ENCODE measurements around the gene ALOX15B. TPM values are rescaled to one million over a fixed set of nuclear protein-coding genes. Genes with fewer than 3 reads are reported as not detected.
"Not testable (repeated sequence)": the region's sequence is repeated elsewhere in the genome, so short reads cannot be mapped to it uniquely, and the experiment has no call there.

The ALOX15B gene
- total and polyA plus RNA-seq, 3 experiments from 2014 or later = not detected

DNA sequence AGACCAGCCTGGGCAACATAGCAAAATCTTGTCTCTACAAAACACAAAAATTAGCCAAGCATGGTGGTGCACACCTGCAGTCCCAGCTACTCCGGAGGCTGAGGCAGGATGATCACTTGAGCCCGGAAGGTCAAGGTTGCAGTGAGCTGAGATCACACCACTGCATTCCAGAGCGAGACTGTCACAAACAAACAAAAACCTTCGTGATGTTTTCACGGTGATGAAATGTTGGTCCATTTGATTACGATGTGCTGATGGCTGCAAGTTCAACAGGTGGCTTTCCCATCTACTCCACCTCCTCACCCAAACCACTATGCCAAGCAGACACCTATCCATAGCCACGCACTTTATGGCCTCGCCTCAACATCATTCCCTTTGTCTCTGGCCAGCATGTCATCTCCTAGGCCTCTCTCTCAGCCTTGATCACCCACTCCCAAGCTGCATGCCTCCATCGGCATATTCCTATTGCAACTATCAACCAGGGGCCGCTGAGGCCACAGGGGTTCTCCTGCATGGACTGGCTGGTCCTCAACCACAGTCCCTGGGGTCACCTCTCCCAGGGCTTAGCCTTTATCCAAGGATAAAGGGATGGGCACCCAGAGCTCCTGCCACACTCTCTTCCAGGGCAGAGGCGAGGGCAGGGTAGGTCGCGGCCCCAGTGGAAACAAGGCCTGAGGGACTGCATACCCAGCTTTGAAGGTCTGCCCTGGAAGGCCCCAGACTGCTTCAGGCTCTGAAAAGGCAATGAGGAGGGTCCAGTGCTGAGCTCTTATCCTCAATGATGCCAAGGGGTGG lies 17.1 kb upstream of the ALOX15B start:
- H3K4me3 Mint-ChIP-seq = peak overlapping the region in 1 of 7 donors; percentile 45
- DNase-seq = no peak
- H3K27me3 Mint-ChIP-seq = peaks cover 6 to 43% of the 10 kb centered on the region in 2 donors
- H3K9me3 Mint-ChIP-seq = no peaks in the 10 kb centered on the region
- Histone ChIP-seq H3K9me3 (ENCODE audit: low read length) (no peaks in the 10 kb centered on the region), H3K27ac (ENCODE audit: low read depth, low read length) (no peak overlapping the region), H3K27me3 (ENCODE audit: insufficient read depth, low read length, poor library complexity, severe bottlenecking) (peaks cover 8% of the 10 kb centered on the region), H3K36me3 (ENCODE audit: insufficient read depth, low read length) (no peaks in the 10 kb centered on the region), H3K4me3 (ENCODE audit: low read length) (no peak overlapping the region), H3K4me1 (ENCODE audit: insufficient read depth, low read length) (no peaks in the 10 kb centered on the region)
- peaks cover 2 to 3% (median 3%) of the 10 kb centered on the region in 3 donors for H3K4me1 Mint-ChIP-seq
- peaks cover 0 to 2% (median 0%) of the 10 kb centered on the region in 3 donors for H3K36me3 Mint-ChIP-seq
- ChIA-PET CTCF (interaction anchor here (2.1 kb wide), 1 partner anchor 12 kb away, joined by 5 read pairs; no protein-coding TSS in a partner anchor), POLR2A (no interaction called here)
- H3K27ac Mint-ChIP-seq = no peak overlapping the region

DNA sequence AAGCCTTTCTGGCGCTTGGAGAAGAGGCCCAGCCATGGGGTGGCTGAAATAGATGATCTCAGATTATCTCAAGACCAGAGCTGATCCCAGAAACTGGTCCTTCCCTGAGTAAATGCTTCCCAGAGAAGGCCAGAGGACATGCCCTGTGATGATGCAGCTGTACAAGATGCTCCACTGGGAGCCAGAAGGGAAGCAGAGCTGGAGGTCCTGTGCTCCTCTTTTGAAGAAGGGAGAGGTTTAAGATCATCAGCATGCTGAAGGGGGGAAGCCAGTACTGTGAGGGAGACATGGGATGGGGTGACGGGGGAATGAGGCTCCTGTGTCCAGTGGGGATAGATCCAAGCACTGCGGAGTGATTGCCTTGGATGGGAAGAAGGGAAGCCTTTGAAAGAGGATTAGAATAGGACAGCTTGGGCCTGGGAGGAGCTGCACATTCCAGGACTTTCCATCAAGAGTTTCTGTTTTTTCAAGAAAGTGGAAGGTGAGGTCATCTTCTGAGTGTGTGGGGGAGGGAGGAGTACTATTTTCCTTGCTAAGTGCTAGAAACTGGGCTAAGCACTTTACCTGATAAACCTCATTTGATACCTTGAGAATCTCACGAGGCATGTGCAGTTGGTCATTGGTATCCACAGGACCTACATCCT lies 16.4 kb upstream of the ALOX15B start:
- POLR2A ChIA-PET = no interaction called here
- H3K9me3 Mint-ChIP-seq = no peaks in the 10 kb centered on the region
- CTCF ChIA-PET = interaction anchor here (2.1 kb wide), 1 partner anchor 12 kb away, joined by 5 read pairs; no protein-coding TSS in a partner anchor
- no peaks in the 10 kb centered on the region for H3K4me1 ChIP-seq (ENCODE audit: insufficient read depth, low read length)
- no peak for DNase-seq
- no peak overlapping the region for H3K27ac Mint-ChIP-seq
- no peaks in the 10 kb centered on the region for H3K36me3 ChIP-seq (ENCODE audit: insufficient read depth, low read length)
- H3K4me1 Mint-ChIP-seq = no peaks in the 10 kb centered on the region
- H3K4me3 Mint-ChIP-seq = no peak overlapping the region
- H3K9me3 ChIP-seq (ENCODE audit: low read length) = no peaks in the 10 kb centered on the region
- H3K27ac ChIP-seq (ENCODE audit: low read depth, low read length) = no peak overlapping the region
- H3K27me3 ChIP-seq (ENCODE audit: insufficient read depth, low read length, poor library complexity, severe bottlenecking) = peaks cover 1% of the 10 kb centered on the region
- peaks cover 12 to 47% of the 10 kb centered on the region in 2 donors for H3K27me3 Mint-ChIP-seq
- H3K4me3 ChIP-seq (ENCODE audit: low read length) = no peak overlapping the region
- H3K36me3 Mint-ChIP-seq = peaks cover 0 to 2% (median 0%) of the 10 kb centered on the region in 3 donors

DNA sequence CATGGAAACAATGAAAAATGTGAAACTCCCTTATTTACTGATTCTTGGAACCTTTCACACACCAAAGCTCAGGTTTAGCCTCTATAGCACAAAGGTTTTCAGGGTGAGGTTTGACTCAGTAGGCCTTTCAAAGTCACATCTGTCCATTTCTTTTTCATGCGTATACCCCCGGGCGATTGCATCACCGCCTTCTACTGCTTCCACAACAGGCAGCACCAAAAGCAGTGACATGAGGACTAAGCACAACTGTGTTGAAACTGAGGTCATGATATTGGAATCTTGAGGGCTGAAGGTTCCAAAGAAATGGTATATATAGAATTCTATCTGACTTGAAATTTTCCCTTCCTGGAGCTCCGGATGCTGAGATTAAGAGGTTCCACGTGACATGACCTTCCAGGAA lies 14.7 kb upstream of the ALOX15B start:
- H3K36me3 ChIP-seq (ENCODE audit: insufficient read depth, low read length); H3K27ac Mint-ChIP-seq; H3K27me3 ChIP-seq (ENCODE audit: insufficient read depth, low read length, poor library complexity, severe bottlenecking); H3K4me1 Mint-ChIP-seq; CTCF ChIA-PET; DNase-seq; H3K9me3 ChIP-seq (ENCODE audit: low read length); POLR2A ChIA-PET; H3K9me3 Mint-ChIP-seq; H3K36me3 Mint-ChIP-seq; H3K4me1 ChIP-seq (ENCODE audit: insufficient read depth, low read length); H3K4me3 ChIP-seq (ENCODE audit: low read length); H3K27ac ChIP-seq (ENCODE audit: low read depth, low read length); H3K4me3 Mint-ChIP-seq: not testable (repeated sequence)
- H3K27me3 Mint-ChIP-seq = peaks cover 20 to 54% of the 10 kb centered on the region in 2 donors

DNA sequence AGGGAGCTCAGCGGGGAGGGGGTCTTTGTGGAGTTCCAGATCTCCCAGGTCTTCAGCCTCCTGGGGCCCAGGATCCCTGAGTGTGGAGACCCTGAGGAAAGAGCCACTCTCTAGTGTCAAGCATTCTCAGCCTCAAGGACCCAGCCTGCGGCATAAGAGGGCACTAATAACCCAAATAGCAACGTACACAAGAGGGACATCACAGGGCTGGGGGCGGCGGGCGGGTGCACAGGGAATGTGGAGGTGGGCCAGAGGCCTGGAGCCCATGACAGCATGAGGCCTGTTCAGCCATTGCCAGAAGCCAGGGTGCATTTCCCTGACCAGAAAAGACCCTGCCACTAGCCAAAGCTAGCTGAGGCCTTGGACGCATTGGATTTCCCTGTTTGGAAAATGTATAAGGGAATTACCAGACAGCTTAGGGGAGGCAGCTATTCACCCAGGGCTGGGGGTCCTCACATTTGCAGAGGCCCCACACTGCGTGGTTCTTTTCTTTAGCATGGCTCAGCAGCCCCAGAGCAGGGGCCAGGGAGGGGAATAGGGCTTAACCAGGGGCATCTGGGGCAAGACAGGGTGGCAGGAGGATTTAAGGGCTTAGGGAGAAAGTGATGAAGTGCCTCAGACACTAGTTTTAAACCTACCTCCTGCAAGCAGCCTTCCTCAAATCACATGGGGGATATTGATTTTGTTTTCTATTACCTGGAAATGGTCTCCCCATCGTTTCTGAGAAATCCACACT lies 13.5 kb upstream of the ALOX15B start:
- Mint-ChIP-seq H3K9me3 (no peaks in the 10 kb centered on the region), H3K36me3 (peaks cover 0 to 4% (median 2%) of the 10 kb centered on the region in 3 donors), H3K27me3 (peaks cover 16 to 53% of the 10 kb centered on the region in 2 donors), H3K27ac (peak overlapping the region in 1 of 8 donors; percentile 34), H3K4me3 (no peak overlapping the region), H3K4me1 (no peaks in the 10 kb centered on the region)
- no peak overlapping the region for H3K27ac ChIP-seq (ENCODE audit: low read depth, low read length)
- POLR2A ChIA-PET = no interaction called here
- H3K36me3 ChIP-seq (ENCODE audit: insufficient read depth, low read length) = no peaks in the 10 kb centered on the region
- no peaks in the 10 kb centered on the region for H3K9me3 ChIP-seq (ENCODE audit: low read length)
- no peak overlapping the region for H3K4me3 ChIP-seq (ENCODE audit: low read length)
- CTCF ChIA-PET = no interaction called here
- H3K27me3 ChIP-seq (ENCODE audit: insufficient read depth, low read length, poor library complexity, severe bottlenecking) = no peaks in the 10 kb centered on the region
- DNase-seq = no peak
- H3K4me1 ChIP-seq (ENCODE audit: insufficient read depth, low read length) = no peaks in the 10 kb centered on the region

DNA sequence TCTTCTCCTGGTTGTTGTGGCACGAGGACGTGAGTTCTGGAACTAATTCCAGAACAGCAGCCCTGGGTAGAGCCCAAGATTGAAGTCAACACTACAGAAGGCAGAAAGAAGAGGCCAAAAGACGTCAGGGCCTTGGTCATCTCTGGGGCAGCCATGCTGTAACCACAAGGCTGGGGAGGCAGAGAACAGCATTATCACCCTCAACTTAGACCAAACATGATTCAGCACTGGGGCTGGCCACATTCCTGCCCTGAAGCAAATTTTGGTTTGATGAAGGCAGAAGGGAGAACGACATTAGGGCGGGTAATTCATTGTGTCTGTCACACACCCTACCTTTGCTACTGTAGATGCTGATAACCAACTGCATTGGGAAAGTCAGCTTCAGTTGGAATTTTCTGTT lies 9.7 kb upstream of the ALOX15B start:
- H3K4me3 ChIP-seq (ENCODE audit: low read length) = no peak overlapping the region
- H3K4me1 ChIP-seq (ENCODE audit: insufficient read depth, low read length) = no peaks in the 10 kb centered on the region
- H3K4me1 Mint-ChIP-seq = no peaks in the 10 kb centered on the region
- DNase-seq = no peak
- no peaks in the 10 kb centered on the region for H3K9me3 Mint-ChIP-seq
- H3K27me3 Mint-ChIP-seq = peaks cover 18 to 66% of the 10 kb centered on the region in 2 donors
- H3K27ac Mint-ChIP-seq = no peak overlapping the region
- CTCF ChIA-PET = interaction anchor here (1.4 to 2.0 kb wide), 2 partner anchors 10 to 28 kb away, joined by 4 to 5 read pairs; no protein-coding TSS in a partner anchor
- no peaks in the 10 kb centered on the region for H3K9me3 ChIP-seq (ENCODE audit: low read length)
- POLR2A ChIA-PET = no interaction called here
- peaks cover 0 to 4% (median 0%) of the 10 kb centered on the region in 3 donors for H3K36me3 Mint-ChIP-seq
- H3K27me3 ChIP-seq (ENCODE audit: insufficient read depth, low read length, poor library complexity, severe bottlenecking) = no peaks in the 10 kb centered on the region
- no peak overlapping the region for H3K27ac ChIP-seq (ENCODE audit: low read depth, low read length)
- H3K36me3 ChIP-seq (ENCODE audit: insufficient read depth, low read length) = no peaks in the 10 kb centered on the region
- peak overlapping the region in 1 of 7 donors; percentile 5 for H3K4me3 Mint-ChIP-seq

DNA sequence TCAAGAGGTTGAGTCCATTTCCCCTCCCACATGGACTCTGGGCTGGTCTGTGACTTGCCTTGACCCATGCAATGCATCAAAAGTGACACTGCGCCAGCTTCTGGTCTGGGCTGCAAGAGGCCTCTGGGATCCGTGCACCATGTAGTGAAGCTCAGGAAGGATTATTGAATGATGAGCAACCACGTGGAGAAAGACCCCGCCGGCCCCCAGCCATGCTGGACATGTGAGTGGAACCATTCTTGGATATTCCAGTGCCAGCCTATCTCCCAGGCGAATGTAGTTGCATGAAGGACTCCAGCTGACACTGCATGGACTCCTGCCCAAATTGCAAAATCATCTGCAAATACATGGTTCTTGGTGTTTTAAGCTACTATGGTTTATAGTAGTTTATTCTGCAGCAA lies 7.6 kb upstream of the ALOX15B start:
- Histone ChIP-seq H3K4me3 (ENCODE audit: low read length) (no peak overlapping the region), H3K9me3 (ENCODE audit: low read length) (no peaks in the 10 kb centered on the region), H3K36me3 (ENCODE audit: insufficient read depth, low read length) (no peaks in the 10 kb centered on the region), H3K27ac (ENCODE audit: low read depth, low read length) (no peak overlapping the region), H3K4me1 (ENCODE audit: insufficient read depth, low read length) (no peaks in the 10 kb centered on the region), H3K27me3 (ENCODE audit: insufficient read depth, low read length, poor library complexity, severe bottlenecking) (no peaks in the 10 kb centered on the region)
- no peaks in the 10 kb centered on the region for H3K4me1 Mint-ChIP-seq
- ChIA-PET CTCF (interaction anchor here (0.7 kb wide), 1 partner anchor 41 kb away, joined by 3 read pairs; no protein-coding TSS in a partner anchor), POLR2A (no interaction called here)
- H3K9me3 Mint-ChIP-seq = no peaks in the 10 kb centered on the region
- no peak overlapping the region for H3K27ac Mint-ChIP-seq
- H3K27me3 Mint-ChIP-seq = peaks cover 23 to 68% of the 10 kb centered on the region in 2 donors
- no peak overlapping the region for H3K4me3 Mint-ChIP-seq
- DNase-seq = no peak
- H3K36me3 Mint-ChIP-seq = peaks cover 0 to 4% (median 0%) of the 10 kb centered on the region in 3 donors

DNA sequence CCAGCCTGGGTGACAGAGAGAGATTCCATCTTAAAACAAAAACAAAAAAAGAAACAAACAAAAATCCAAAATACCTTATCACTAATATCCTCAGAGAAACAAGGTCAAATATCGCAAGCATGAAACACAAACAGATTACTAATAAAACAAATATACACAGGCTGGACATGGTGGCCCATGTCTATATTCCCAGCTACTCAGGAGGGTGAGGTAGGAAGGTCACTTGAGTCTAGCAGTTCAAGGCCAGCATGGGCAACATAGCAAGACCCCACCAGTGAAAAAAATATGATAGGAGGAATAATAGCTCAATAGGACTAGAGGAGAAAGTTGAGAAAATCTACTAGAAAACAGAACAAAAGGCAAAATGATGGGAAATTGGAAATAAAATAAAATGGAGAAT lies 6.9 kb upstream of the ALOX15B start:
- no peak overlapping the region for H3K4me3 ChIP-seq (ENCODE audit: low read length)
- Mint-ChIP-seq H3K27ac (no peak overlapping the region), H3K4me3 (no peak overlapping the region), H3K36me3 (peaks cover 0 to 4% (median 0%) of the 10 kb centered on the region in 3 donors), H3K27me3 (peaks cover 21 to 67% of the 10 kb centered on the region in 2 donors), H3K9me3 (no peaks in the 10 kb centered on the region), H3K4me1 (no peaks in the 10 kb centered on the region)
- H3K9me3 ChIP-seq (ENCODE audit: low read length) = no peaks in the 10 kb centered on the region
- H3K27me3 ChIP-seq (ENCODE audit: insufficient read depth, low read length, poor library complexity, severe bottlenecking) = no peaks in the 10 kb centered on the region
- CTCF ChIA-PET = interaction anchor here (1.7 kb wide), 1 partner anchor 9 kb away, joined by 5 read pairs; no protein-coding TSS in a partner anchor
- DNase-seq = no peak
- H3K36me3 ChIP-seq (ENCODE audit: insufficient read depth, low read length) = no peaks in the 10 kb centered on the region
- H3K27ac ChIP-seq (ENCODE audit: low read depth, low read length) = no peak overlapping the region
- POLR2A ChIA-PET = no interaction called here
- no peaks in the 10 kb centered on the region for H3K4me1 ChIP-seq (ENCODE audit: insufficient read depth, low read length)
